Large intestine (tissue), 3 donors: ENCODE measurements around the gene BMP2K. TPM values are rescaled to one million over a fixed set of nuclear protein-coding genes. Genes with fewer than 3 reads are reported as not detected.
"Not testable (repeated sequence)": the region's sequence is repeated elsewhere in the genome, so short reads cannot be mapped to it uniquely, and the experiment has no call there.

Experiments used
- DNase-seq, 2 donors: peaks; one replicate each; pipeline versions ENCODE4 v3.0.0 to v3.0.0-alpha.2; 2013
- H3K27ac ChIP-seq: one replicate; pipeline ENCODE4 v1.5.1; 2013; ENCODE audit warnings: low read length
- H3K27me3 ChIP-seq: 2 replicates; pipeline ENCODE4 v1.6.1; 2013; ENCODE audit warnings: low read length; ENCODE audit not compliant: control insufficient read depth, insufficient read depth
- H3K36me3 ChIP-seq: 2 replicates; pipeline ENCODE4 v1.6.1; 2013; ENCODE audit warnings: low read length; ENCODE audit not compliant: control insufficient read depth, insufficient read depth
- H3K4me1 ChIP-seq: one replicate; pipeline ENCODE4 v1.6.1; 2013; ENCODE audit warnings: low read length; ENCODE audit not compliant: control insufficient read depth, insufficient read depth
- H3K4me3 ChIP-seq: one replicate; pipeline ENCODE4 v1.5.1; 2013; ENCODE audit warnings: low read length
- H3K9me3 ChIP-seq: one replicate; pipeline ENCODE4 v1.6.1; 2013; ENCODE audit warnings: mild to moderate bottlenecking, low read depth, low read length, moderate library complexity; ENCODE audit not compliant: control insufficient read depth
- WGBS: methylation state at CpG from one replicate; pipeline ENCODE4 v1.1.5; 2013; ENCODE audit warnings: low lambda C conversion rate; ENCODE audit not compliant: insufficient coverage; 5-methylcytosine and 5-hydroxymethylcytosine counted together
- polyA plus RNA-seq: library from polyadenylated mRNA; unstranded; fragments of 120-200 nt; gene quantifications from one replicate; pipeline ENCODE4 v1.2.1, GENCODE V29; 2013

Gene BMP2K
- polyA plus RNA-seq, 1 donor = 77.6 TPM

DNA sequence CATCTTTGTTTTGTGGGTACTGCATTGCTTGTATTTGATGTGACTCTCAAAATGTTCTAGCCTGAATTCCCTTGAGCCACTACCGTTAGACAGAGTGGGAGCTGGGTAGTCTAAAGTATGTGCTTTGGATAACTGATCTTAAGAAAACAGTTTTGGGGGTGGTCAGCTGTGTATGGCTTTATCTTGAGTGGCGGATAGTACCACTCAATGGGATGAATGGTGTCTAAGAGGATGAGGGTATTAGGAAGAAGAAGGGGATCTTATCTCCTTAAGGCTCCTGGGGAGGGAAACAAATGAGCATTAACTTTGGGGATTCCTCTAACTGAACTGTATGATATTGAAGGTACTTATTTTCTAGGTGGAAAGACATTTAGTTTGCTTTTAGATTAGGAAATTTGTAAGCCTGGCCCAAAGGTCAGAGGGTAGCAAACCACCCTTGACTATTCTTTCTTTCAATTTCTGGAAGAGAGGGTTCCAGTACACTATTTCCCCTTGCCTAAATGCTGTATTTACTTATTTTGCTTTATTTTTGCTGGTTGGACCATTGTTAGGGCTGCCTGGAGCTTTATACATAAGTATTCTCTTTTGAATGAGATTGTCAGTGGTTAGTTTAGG lies 11.3 kb downstream of the BMP2K start:
- Histone ChIP-seq H3K36me3 (peaks cover 8% of the 10 kb centered on the region), H3K27ac (no peak overlapping the region), H3K27me3 (no peaks in the 10 kb centered on the region), H3K4me3 (no peak overlapping the region), H3K4me1 (peaks cover 5% of the 10 kb centered on the region), H3K9me3 (no peaks in the 10 kb centered on the region)
- DNase-seq = no peak
- WGBS = 100% methylated on average over 2 of the region's 2 CpGs

DNA sequence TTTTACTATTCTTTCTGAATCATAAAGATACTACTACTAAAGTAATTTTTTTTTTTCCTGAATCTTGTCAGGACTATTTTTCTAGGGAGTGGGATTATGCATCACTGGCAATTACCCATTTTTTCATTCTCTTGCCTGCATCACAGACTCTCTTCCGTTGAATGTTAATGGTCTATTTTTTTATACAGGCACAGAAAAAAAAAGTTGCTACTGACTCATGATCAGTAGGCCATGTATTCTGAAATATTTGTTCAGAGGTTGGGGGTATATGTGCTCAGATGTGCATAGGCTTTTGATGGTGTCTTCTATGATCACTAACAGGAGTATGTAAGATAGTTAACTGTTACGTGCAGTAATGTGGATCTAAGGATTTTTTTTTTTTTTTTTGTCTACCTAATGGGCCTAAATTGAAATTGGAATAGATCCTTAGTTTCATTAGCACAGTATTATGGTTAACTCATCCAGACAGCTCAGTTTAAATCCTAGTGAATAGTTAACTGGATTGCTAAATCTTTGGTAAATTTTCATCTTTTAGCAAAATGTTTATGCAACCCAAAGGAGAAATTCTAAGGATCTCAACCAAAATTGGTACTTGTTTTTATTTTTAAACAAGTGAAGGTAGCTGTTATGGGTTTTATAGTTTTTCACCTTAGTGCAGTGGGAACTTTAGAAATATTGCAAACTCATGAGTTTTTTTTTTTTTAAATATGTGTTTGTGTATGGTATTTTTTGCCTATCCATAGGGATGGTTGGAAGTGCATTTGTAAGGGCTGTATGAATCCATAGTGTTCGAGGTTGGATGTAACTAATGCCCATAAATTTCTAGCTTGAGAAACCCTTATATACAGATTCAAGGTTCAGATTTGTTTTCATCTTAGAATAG lies 12.1 kb downstream of the BMP2K start:
- Histone ChIP-seq H3K36me3 (peaks cover 8% of the 10 kb centered on the region), H3K27me3 (no peaks in the 10 kb centered on the region), H3K4me1 (peaks cover 5% of the 10 kb centered on the region), H3K9me3 (no peaks in the 10 kb centered on the region), H3K4me3 (no peak overlapping the region), H3K27ac (no peak overlapping the region)
- DNase-seq = no peak
- WGBS = 82% methylated on average over 3 of the region's 3 CpGs

DNA sequence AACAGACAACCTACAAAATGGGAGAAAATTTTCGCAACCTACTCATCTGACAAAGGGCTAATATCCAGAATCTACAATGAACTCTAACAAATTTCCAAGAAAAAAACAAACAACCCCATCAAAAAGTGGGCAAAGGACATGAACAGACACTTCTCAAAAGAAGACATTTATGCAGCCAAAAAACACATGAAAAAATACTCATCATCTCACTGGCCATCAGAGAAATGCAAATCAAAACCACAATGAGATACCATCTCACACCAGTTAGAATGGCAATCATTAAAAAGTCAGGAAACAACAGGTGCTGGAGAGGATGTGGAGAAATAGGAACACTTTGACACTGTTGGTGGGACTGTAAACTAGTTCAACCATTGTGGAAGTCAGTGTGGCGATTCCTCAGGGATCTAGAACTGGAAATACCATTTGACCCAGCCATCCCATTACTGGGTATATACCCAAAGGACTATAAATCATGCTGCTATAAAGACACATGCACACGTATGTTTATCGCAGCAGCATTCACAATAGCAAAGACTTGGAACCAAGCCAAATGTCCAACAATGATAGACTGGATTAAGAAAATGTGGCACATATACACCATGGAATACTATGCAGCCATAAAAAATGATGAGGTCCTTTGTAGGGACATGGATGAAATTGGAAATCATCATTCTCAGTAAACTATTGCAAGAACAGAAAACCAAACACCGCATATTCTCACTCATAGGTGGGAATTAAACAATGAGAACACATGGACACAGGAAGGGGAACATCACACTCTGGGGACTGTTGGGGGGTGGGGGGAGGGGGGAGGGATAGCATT lies 19.7 kb downstream of the BMP2K start:
- H3K4me3 ChIP-seq, H3K27ac ChIP-seq, H3K4me1 ChIP-seq, H3K9me3 ChIP-seq, H3K36me3 ChIP-seq, H3K27me3 ChIP-seq, DNase-seq: not testable (repeated sequence)
- WGBS = no CpG with 5 or more reads among the region's 5 CpGs

DNA sequence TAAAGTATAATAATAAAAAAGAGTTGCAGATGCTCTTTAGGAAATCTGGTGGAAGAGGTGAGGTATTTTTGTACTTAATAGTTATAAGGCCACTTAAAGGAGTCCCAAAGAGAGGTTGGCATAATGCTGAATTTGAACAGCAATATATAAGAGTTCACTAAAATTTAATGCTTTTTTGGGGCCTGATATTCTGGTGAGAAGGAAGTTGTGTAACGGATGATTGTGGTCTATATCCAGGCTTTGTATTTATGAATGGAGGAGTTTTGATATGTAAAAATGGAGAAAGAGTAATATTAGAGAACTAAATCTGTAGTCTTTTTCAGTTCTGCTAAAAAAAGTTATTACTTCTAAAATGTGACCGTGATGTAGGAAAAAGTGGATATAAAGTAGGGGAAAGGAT lies 20.4 kb downstream of the BMP2K start:
- DNase-seq = no peak
- WGBS = 95% methylated on average over 2 of the region's 2 CpGs

DNA sequence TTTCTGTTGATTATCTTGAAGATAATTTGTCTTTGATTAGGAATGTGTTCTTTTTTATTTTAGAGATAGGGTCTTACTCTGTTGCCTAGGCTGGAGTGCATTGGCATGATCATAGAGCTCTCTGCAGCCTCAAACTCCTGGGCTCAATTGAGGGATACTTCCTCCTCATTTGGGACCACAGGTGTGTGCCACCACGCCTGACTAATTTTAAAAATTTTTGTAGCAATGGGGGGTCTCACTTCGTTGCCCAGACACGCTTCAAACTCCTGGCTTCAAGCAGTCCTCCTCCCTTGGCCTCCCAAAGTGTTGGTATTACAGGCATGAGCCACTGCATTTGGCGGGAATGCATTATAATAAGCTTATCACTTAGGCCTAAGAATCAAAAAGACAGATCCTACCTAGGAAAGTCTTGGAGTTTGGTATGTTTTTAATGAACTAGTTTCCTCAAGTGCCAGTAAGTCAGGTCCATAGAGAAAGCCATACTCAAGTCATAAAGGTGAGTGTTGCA lies 21.7 kb downstream of the BMP2K start:
- no peaks in the 10 kb centered on the region for H3K4me1 ChIP-seq
- H3K27me3 ChIP-seq = no peaks in the 10 kb centered on the region

More for the DNA sequence above, 20.4 kb downstream of the BMP2K start:
- Histone ChIP-seq H3K4me3 (no peak overlapping the region), H3K36me3 (peaks cover 9% of the 10 kb centered on the region), H3K4me1 (no peaks in the 10 kb centered on the region), H3K27me3 (no peaks in the 10 kb centered on the region), H3K9me3 (no peaks in the 10 kb centered on the region), H3K27ac (no peak overlapping the region)

DNA sequence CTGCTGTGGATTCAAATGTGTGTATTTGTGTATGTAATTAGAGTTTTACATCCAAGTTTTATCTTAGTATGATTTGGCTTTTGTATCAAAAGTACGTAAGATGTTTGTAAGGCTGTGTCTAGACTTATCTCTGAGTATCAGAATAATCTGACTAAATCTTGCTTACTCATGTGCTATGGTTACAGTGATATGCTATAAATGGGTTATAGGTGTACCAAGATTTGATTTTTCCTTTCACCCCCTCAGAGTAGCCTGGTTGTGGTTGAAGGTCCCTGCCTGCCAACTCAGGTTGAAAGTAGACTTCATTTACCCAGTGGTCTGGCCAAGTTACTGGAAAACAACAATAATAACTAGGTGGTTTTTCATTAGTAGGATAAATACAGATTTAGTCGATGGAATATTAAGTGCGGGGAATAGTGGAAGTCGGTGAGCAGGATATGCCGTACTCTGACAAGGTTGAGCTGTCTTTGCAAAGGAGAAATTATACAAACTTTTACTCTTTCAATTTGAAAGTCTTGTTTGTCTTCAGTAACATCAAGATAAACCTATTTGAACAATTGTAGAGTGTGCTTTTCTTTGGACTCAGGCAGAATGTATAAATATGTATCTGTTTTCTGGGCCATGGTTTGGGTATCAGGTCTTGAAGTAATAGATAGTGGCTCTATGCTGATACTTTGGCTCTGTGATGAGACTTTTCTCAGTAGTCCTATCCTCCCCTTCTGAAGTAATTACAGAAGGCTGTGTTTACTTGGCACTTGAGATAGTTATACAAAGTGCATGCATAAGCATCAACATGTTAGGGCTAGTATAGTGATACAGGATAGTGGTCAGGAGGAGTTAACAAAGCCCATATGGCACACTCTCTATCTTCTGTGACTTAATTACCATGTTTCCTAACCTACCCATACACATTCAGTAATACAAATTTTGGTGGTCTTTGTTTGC lies 23.7 kb downstream of the BMP2K start:
- 100% methylated on average over 1 of the region's 5 CpGs for WGBS
- H3K27ac ChIP-seq = no peak overlapping the region

More for the DNA sequence above, 21.7 kb downstream of the BMP2K start:
- DNase-seq = no peak
- Histone ChIP-seq H3K9me3 (no peaks in the 10 kb centered on the region), H3K4me3 (no peak overlapping the region), H3K36me3 (peaks cover 9% of the 10 kb centered on the region), H3K27ac (no peak overlapping the region)
- no CpG with 5 or more reads among the region's 4 CpGs for WGBS

DNA sequence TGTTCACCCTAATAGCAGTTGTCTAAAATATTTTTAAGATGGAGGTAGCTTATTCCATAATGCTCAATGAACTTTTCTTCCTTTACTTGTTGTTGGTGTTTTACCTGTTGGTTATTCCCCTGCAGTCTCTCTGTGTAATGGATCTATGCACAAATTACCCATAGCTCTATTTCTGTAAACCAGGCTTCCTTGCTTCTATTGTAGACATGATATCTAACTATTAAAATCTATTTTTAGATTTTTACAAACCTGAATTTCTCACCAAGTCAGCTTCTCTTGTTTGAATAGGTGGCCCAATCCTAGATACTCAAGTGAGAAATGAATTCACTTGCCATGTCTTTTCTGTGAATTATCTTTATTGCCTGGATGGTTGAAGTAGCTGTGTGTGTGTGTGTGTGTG lies 24.8 kb downstream of the BMP2K start:
- DNase-seq = no peak
- H3K4me1 ChIP-seq = no peaks in the 10 kb centered on the region
- no peak overlapping the region for H3K27ac ChIP-seq

More for the DNA sequence above, 23.7 kb downstream of the BMP2K start:
- Histone ChIP-seq H3K4me1 (no peaks in the 10 kb centered on the region), H3K4me3 (no peak overlapping the region), H3K9me3 (no peaks in the 10 kb centered on the region), H3K36me3 (peaks cover 4% of the 10 kb centered on the region), H3K27me3 (no peaks in the 10 kb centered on the region)
- DNase-seq = no peak

DNA sequence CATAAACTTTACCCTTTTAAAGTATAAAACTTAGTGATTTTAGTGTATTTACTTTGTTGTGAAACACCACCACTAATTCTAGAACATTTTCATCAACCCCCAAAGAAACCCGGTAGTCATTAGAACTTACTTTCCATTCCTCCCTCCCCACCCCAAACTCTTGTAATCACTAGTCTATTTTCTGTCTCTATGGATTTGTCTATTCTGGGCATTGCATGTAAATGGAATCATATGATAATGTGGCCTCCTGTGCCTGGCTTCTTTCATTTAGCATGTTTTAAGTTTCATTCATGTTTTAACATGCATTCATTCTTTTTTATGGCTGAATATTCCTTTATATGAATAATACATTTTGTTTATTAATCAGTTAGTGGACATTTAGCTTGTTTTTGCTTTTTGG lies 27.8 kb downstream of the BMP2K start:
- no peaks in the 10 kb centered on the region for H3K27me3 ChIP-seq

More for the DNA sequence above, 24.8 kb downstream of the BMP2K start:
- H3K36me3 ChIP-seq = no peaks in the 10 kb centered on the region
- no peaks in the 10 kb centered on the region for H3K27me3 ChIP-seq
- no peak overlapping the region for H3K4me3 ChIP-seq
- no peaks in the 10 kb centered on the region for H3K9me3 ChIP-seq

DNA sequence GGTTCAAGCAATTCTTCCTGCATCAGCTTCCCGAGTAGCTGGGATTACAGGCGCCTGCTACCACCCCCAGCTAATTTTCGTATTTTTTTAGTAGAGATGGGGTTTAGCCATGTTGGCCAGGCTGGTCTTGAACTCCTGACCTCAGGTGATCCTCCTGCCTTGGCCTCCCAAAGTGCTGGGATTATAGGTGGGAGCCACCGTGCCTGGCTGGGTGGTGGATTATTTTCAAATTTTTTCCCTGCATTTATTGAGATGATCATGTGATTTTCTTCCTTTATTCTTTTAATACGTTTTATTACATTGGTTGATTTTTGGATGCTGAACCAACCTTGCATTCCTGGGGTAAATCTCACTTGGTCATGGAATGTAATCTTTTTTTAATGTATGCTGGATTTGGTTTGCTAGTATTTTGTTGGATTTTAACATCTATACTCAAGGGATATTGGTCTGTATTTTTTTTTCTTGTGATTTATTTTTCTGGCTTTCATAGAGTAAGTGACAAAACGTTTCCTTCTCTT lies 30.9 kb downstream of the BMP2K start:
- no peak for DNase-seq
- WGBS = 90% methylated on average over 1 of the region's 6 CpGs
- Histone ChIP-seq H3K27me3 (no peaks in the 10 kb centered on the region), H3K27ac (no peak overlapping the region), H3K9me3 (peaks cover 10% of the 10 kb centered on the region), H3K4me3 (no peak overlapping the region), H3K36me3 (no peaks in the 10 kb centered on the region), H3K4me1 (peaks cover 14% of the 10 kb centered on the region)

More for the DNA sequence above, 27.8 kb downstream of the BMP2K start:
- H3K27ac ChIP-seq = no peak overlapping the region
- WGBS = 100% methylated on average over 1 of the region's 1 CpG
- H3K9me3 ChIP-seq = peaks cover 10% of the 10 kb centered on the region
- no peaks in the 10 kb centered on the region for H3K4me1 ChIP-seq
- no peak for DNase-seq
- H3K36me3 ChIP-seq = no peaks in the 10 kb centered on the region
- H3K4me3 ChIP-seq = no peak overlapping the region
